ENCODE data around the gene TUBA1C. TPM values are rescaled to one million over a fixed set of nuclear protein-coding genes. Genes with fewer than 3 reads are reported as not detected.

TUBA1C gene
- polyA plus RNA-seq, 1 of the 3 experiments (the other 2 are of a cell fraction), result 3.3 TPM

GRCh38 chr12:49230176-49230804 lies 34.6 kb upstream of the TUBA1C start:
- Histone ChIP-seq H4K20me1 (ENCODE audit: insufficient read depth) (no peaks in the 10 kb centered on the region), H3K4me1 (ENCODE audit: control insufficient read depth in 1 of 2, insufficient read depth in 2 of 2, low read depth in 1 of 2, low read length in 1 of 2) (peaks cover 23 to 29% of the 10 kb centered on the region in 2 experiments), H3F3A (replicated peaks; ENCODE audit: insufficient read depth) (peaks cover 8% of the 10 kb centered on the region), H3K79me2 (ENCODE audit: insufficient read depth) (peaks cover 10% of the 10 kb centered on the region; the same call in 1 of the 2 replicates), H3K4me2 (no peak overlapping the region), H3K27ac (ENCODE audit: low read depth in 2 of 2, low read length in 1 of 2) (no peak overlapping the region), H3K27me3 (ENCODE audit: insufficient read depth) (no peaks in the 10 kb centered on the region), H2AFZ (ENCODE audit: low read depth) (no peak overlapping the region), H3K9ac (no peak overlapping the region), H3K36me3 (replicated peaks in 1 of 2; ENCODE audit: control insufficient read depth in 1 of 2, insufficient read depth in 2 of 2, low read length in 1 of 2) (no peaks in the 10 kb centered on the region), H3K9me3 (no peaks in the 10 kb centered on the region), H3K9me2 (no peaks in the 10 kb centered on the region), H3K4me3 (ENCODE audit: low read depth in 2 of 2, low read length in 1 of 2) (no peak overlapping the region)
- TF ChIP-seq TEAD4 (IDR thresholded peaks at IDR 0.05; ENCODE audit: borderline replicate concordance, insufficient read depth) (no peak), PBX3 (IDR thresholded peaks at IDR 0.05) (no peak), NFIC (IDR thresholded peaks at IDR 0.05; ENCODE audit: borderline replicate concordance) (no peak), MXI1 (IDR thresholded peaks at IDR 0.05; ENCODE audit: low read depth, low read length) (no peak), REST (IDR thresholded peaks at IDR 0.05; ENCODE audit: low read depth, low read length) (no peak), FOXM1 (IDR thresholded peaks at IDR 0.05; ENCODE audit: low read depth) (no peak), MAX (IDR thresholded peaks at IDR 0.05; ENCODE audit: low read depth) (no peak), MEF2A (IDR thresholded peaks at IDR 0.05; ENCODE audit: borderline replicate concordance, low read depth) (no peak), RXRA (IDR thresholded peaks at IDR 0.05; ENCODE audit: borderline replicate concordance, low read depth) (no peak), TAF1 (IDR thresholded peaks at IDR 0.05; ENCODE audit: borderline replicate concordance, low read depth, low read length) (no peak), FOSL2 (IDR thresholded peaks at IDR 0.05; ENCODE audit: borderline replicate concordance, low read depth) (no peak), GATA2 (CRISPR knock-in tag; IDR thresholded peaks at IDR 0.05) (no peak), JUND (IDR thresholded peaks at IDR 0.05) (no peak), CHD2 (IDR thresholded peaks at IDR 0.05; ENCODE audit: low read length, partially characterized antibody) (no peak), TCF12 (IDR thresholded peaks at IDR 0.05) (no peak), FOXJ3 (CRISPR knock-in tag; IDR thresholded peaks at IDR 0.05) (no peak)
- TF ChIP-seq, protein P1, sequence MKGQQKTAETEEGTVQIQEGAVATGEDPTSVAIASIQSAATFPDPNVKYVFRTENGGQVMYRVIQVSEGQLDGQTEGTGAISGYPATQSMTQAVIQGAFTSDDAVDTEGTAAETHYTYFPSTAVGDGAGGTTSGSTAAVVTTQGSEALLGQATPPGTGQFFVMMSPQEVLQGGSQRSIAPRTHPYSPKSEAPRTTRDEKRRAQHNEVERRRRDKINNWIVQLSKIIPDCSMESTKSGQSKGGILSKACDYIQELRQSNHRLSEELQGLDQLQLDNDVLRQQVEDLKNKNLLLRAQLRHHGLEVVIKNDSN (IDR thresholded peaks at IDR 0.05; ENCODE audit: borderline replicate concordance, low read depth), result no peak
- TF ChIP-seq, protein P2, sequence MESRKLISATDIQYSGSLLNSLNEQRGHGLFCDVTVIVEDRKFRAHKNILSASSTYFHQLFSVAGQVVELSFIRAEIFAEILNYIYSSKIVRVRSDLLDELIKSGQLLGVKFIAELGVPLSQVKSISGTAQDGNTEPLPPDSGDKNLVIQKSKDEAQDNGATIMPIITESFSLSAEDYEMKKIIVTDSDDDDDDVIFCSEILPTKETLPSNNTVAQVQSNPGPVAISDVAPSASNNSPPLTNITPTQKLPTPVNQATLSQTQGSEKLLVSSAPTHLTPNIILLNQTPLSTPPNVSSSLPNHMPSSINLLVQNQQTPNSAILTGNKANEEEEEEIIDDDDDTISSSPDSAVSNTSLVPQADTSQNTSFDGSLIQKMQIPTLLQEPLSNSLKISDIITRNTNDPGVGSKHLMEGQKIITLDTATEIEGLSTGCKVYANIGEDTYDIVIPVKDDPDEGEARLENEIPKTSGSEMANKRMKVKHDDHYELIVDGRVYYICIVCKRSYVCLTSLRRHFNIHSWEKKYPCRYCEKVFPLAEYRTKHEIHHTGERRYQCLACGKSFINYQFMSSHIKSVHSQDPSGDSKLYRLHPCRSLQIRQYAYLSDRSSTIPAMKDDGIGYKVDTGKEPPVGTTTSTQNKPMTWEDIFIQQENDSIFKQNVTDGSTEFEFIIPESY (IDR thresholded peaks at IDR 0.05; ENCODE audit: borderline replicate concordance, low read depth), result no peak
- TF ChIP-seq, protein P3, sequence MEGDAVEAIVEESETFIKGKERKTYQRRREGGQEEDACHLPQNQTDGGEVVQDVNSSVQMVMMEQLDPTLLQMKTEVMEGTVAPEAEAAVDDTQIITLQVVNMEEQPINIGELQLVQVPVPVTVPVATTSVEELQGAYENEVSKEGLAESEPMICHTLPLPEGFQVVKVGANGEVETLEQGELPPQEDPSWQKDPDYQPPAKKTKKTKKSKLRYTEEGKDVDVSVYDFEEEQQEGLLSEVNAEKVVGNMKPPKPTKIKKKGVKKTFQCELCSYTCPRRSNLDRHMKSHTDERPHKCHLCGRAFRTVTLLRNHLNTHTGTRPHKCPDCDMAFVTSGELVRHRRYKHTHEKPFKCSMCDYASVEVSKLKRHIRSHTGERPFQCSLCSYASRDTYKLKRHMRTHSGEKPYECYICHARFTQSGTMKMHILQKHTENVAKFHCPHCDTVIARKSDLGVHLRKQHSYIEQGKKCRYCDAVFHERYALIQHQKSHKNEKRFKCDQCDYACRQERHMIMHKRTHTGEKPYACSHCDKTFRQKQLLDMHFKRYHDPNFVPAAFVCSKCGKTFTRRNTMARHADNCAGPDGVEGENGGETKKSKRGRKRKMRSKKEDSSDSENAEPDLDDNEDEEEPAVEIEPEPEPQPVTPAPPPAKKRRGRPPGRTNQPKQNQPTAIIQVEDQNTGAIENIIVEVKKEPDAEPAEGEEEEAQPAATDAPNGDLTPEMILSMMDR (IDR thresholded peaks at IDR 0.05), result no peak
- 88% methylated on average over 6 of the region's 6 CpGs for WGBS (ENCODE audit: low lambda C conversion rate)
- ChIA-PET CTCF (interaction anchor here (0.7 to 7.0 kb wide), 10 partner anchors 14 to 165 kb away, joined by 3 to 79 read pairs (median 4); partner anchors contain the start of genes LMBR1L, TUBA1A and TUBA1B), POLR2A (interaction anchor here (1.9 kb wide), 1 partner anchor 100 kb away, joined by 5 read pairs; the partner anchor contains the start of gene TUBA1B)
- DNase-seq, result no peak

All from SK-N-SH (cell line).